Hepatocyte (in vitro differentiated cells): ENCODE data around the gene RIPOR2.

Experiments
- CTCF ChIP-seq: fragments of 200-600 bp; sonication (generic); IDR thresholded peaks from 2 replicates; pipeline ENCODE4 v1.5.1; 2016; ENCODE audit warnings: antibody characterized with exemption, mild to moderate bottlenecking; ENCODE audit not compliant: poor library complexity
- EZH2 ChIP-seq: fragments of 200-600 bp; sonication (generic); IDR thresholded peaks from 2 replicates; pipeline ENCODE4 v1.6.1; 2016; ENCODE audit warnings: antibody characterized with exemption, mild to moderate bottlenecking, borderline replicate concordance
- EZH2phosphoT487 ChIP-seq: fragments of 200-600 bp; sonication (generic); IDR thresholded peaks from one replicate; pipeline ENCODE4 v1.6.1; 2018; ENCODE audit warnings: antibody characterized with exemption, mild to moderate bottlenecking, low read depth, moderate library complexity; ENCODE audit not compliant: unreplicated experiment, severe bottlenecking

- TF ChIP-seq CTCF (no peak), EZH2 (no peak), EZH2phosphoT487 (no peak)
Measured at GRCh38 chr6:24864343-24864742, 71.4 kb downstream of the RIPOR2 start.
